Mesodermal cell (in vitro differentiated cells): ENCODE measurements around the gene UROS.

Experiments used
- H3K27ac ChIP-seq: 2 replicates; pipeline ENCODE4 v1.7.0; 2013; ENCODE audit warnings: mild to moderate bottlenecking, low read depth, low read length, moderate library complexity; ENCODE audit not compliant: severe bottlenecking
- H3K36me3 ChIP-seq: 2 replicates; pipeline ENCODE4 v1.7.1; 2013; ENCODE audit warnings: mild to moderate bottlenecking, low read length, moderate library complexity; ENCODE audit not compliant: control insufficient read depth, insufficient read depth
- H3K4me1 ChIP-seq: one replicate; pipeline ENCODE4 v1.7.1; 2013; ENCODE audit warnings: mild to moderate bottlenecking, low read length; ENCODE audit not compliant: insufficient read depth, control insufficient read depth, poor library complexity, severe bottlenecking
- H3K4me3 ChIP-seq: 2 replicates; pipeline ENCODE4 v1.7.0; 2013; ENCODE audit warnings: low read length, control low read depth, mild to moderate bottlenecking; ENCODE audit not compliant: insufficient read depth, poor library complexity, severe bottlenecking; ENCODE audit errors: extremely low read depth
- H3K9me3 ChIP-seq: 2 replicates; pipeline ENCODE4 v1.7.1; 2013; ENCODE audit warnings: mild to moderate bottlenecking, low read length, moderate library complexity; ENCODE audit not compliant: control insufficient read depth
- WGBS, 2 experiments: methylation state at CpG; one replicate each; pipeline ENCODE4 v1.1.5; 2013; ENCODE audit warnings: missing lambda C conversion rate in 2 of 2; ENCODE audit not compliant: insufficient coverage in 2 of 2; 5-methylcytosine and 5-hydroxymethylcytosine counted together

The UROS gene

DNA sequence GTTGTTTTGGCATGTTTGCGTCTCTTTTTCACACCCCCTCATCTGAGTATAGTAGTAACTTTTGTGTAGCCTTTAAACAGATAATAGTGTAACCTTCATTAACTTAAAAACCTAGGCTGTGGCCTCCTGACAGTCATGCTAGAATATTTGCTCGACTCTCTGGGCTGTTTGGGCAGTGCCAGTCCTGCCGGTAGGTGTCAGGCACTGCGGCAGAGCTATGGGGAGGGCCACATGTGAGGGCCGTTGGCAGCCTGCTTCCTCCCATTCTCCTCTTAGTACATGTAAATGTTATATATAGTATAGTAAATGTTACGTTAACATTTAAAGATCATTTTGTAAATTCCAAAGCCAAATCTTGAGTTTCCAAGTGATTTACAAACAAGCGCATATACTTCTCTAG is 26.4 kb upstream of the UROS start:
- Histone ChIP-seq H3K4me3 (no peak overlapping the region), H3K27ac (no peak overlapping the region), H3K36me3 (peaks cover 62% of the 10 kb centered on the region), H3K9me3 (no peaks in the 10 kb centered on the region), H3K4me1 (no peaks in the 10 kb centered on the region)
- WGBS, 2 experiments: 83% methylated on average over 1 of the region's 7 CpGs; no CpG with 5 or more reads in 1 of the 2 experiments

DNA sequence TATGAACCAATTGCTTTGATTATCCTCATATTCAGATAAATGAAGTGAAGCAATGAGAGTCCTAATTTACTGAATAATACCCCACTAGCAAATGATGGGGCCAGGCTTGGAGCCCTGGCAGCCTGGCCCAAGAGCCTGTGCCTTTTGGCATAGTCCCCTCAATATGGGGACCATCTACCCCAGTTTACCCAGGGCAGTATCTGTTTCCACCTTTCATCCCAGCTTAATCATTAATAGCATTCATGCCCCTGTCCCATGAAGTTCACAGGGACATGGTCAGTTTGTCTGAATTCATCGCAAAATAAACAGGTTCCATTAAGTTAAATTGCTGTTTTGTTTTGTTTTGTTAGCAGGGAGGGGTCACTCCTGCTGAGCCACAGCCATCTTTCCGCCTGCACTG is 25.8 kb upstream of the UROS start:
- Histone ChIP-seq H3K4me1 (no peaks in the 10 kb centered on the region), H3K27ac (no peak overlapping the region), H3K36me3 (peaks cover 59% of the 10 kb centered on the region), H3K9me3 (no peaks in the 10 kb centered on the region), H3K4me3 (no peak overlapping the region)
- 100% methylated on average over 2 of the region's 2 CpGs for WGBS, 2 experiments

DNA sequence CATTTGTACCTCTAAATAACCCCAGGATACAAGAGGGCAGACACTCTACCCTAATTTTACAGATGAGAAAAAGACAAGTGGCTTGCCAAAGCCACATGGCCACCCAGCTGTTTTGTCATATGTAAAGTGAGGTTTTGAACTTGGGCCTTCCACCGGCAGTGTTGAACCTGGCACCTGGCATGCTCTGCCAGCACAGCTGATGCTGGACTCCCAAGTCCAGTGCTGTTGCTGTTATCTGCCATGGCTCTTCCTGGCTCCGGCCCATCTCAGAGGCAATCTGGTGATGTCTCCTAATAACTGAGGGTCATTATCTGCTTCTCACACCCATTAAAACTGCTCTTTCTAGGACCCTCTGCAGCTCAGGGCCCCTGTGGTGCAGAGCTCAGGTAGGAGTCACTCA is 25.3 kb upstream of the UROS start:
- Histone ChIP-seq H3K27ac (no peak overlapping the region), H3K9me3 (no peaks in the 10 kb centered on the region), H3K36me3 (peaks cover 54% of the 10 kb centered on the region), H3K4me1 (no peaks in the 10 kb centered on the region), H3K4me3 (no peak overlapping the region)
- WGBS, 2 experiments: 94 to 96% methylated on average over 2 of the region's 2 CpGs

DNA sequence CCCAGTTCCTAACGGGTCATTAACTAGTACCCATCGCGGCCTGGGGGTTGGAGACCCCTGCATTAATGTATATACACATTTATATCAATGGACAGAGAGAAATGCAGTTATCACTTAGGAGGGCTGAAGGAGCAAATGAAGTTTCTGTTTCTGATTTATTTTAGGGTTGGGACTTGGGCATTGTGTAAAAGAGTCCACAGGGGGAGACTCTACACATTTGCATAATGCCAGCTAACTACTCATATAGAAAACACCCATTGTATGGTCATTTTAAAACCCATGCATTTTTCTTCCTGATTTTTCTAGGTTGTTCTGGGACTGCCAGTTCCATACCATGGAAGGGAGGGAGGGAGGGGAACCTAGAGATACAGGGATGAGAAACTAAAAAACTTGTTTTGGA is 23.8 kb upstream of the UROS start:
- Histone ChIP-seq H3K36me3 (peaks cover 47% of the 10 kb centered on the region), H3K27ac (no peak overlapping the region), H3K4me3 (no peak overlapping the region), H3K4me1 (no peaks in the 10 kb centered on the region), H3K9me3 (no peaks in the 10 kb centered on the region)
- no CpG with 5 or more reads among the region's 3 CpGs for WGBS, 2 experiments

DNA sequence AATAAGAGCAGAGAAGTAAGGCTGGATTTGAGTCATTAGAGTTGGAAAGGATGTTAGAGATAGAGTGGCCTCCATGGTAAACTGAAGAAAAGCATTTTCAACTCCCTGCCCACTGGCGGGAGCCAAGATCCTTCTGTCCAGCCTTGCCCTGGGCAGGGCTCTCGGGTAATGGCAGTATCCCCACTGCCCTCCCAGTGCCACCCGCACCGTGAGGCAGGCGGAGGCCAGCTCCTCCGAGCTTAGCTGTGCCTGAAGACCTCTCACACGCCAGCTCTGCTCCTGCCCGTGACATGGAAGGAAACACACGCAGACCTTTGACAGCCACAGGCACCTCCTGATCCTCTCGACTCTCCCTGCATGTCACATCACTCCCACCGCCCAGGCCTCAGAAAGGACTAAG is 22.6 kb upstream of the UROS start:
- WGBS, 2 experiments: 97 to 98% methylated on average over 7 to 10 of the region's 11 CpGs
- Histone ChIP-seq H3K36me3 (peaks cover 47% of the 10 kb centered on the region), H3K4me1 (no peaks in the 10 kb centered on the region)

DNA sequence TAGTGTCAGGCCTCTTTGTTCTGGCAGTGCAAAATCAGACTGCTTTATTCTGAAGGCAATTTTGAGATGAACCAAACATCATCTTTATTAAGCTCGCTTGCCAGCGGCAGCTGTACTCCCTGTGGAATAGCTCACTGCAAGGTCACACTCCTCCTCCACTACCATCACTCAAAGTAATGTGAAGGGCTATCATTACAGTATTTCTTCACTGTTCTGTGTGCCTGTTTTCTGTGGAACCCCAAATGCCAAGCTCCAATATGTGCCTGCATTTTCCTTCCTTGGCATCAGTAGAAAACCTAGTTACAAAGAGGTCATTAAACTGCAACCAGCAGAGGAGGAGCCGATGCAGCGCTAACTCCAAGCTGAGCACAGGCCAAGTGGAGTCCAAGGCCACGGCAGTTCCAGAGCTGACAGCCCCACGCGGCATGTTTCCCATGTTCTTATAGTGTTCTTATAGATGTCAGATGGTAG is 21.7 kb upstream of the UROS start:
- no peak overlapping the region for H3K4me3 ChIP-seq
- no peaks in the 10 kb centered on the region for H3K9me3 ChIP-seq
- 97 to 100% methylated on average over 5 to 7 of the region's 7 CpGs for WGBS, 2 experiments
- no peak overlapping the region for H3K27ac ChIP-seq
- H3K36me3 ChIP-seq: peaks cover 47% of the 10 kb centered on the region
- no peaks in the 10 kb centered on the region for H3K4me1 ChIP-seq

More for the DNA sequence above, 22.6 kb upstream of the UROS start:
- H3K4me3 ChIP-seq: no peak overlapping the region
- no peak overlapping the region for H3K27ac ChIP-seq
- H3K9me3 ChIP-seq: no peaks in the 10 kb centered on the region

DNA sequence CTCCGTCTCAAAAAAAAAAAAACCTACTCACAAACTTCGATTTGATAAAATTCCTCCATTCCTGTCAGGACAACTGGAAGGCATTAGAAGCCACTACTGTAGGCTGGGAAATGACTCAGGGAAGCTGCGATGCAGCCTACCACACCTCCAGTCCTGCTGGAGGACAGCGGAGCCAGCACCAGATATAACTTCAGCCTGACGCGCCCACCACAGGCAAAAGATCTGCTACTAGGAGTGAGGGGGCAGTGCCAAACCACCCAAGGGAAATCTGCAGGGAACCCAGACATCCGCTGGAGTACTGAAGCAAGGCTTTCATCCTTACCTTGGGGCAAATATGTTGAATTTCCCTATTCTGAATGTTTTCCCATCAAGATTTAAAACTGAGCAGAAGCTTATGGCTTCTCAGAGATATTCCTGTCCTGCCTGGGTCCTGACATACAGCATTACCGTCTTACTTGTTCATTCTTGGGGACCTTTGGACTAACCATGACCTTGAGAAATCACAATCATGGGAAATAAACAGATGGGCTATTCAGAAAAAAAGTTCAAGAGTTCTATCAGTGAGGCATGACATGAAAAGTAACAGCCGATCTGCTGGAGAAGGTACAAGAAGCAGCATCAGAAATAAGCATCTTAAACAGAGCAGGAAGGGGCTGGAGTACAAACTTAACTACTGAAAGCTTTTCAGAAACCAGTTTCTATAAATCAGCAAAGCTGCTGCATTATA is 20.7 kb upstream of the UROS start:
- WGBS, 2 experiments: 93 to 94% methylated on average over 6 to 8 of the region's 9 CpGs
- no peak overlapping the region for H3K27ac ChIP-seq
- peaks cover 47% of the 10 kb centered on the region for H3K36me3 ChIP-seq
- no peak overlapping the region for H3K4me3 ChIP-seq
- no peaks in the 10 kb centered on the region for H3K4me1 ChIP-seq
- no peaks in the 10 kb centered on the region for H3K9me3 ChIP-seq

DNA sequence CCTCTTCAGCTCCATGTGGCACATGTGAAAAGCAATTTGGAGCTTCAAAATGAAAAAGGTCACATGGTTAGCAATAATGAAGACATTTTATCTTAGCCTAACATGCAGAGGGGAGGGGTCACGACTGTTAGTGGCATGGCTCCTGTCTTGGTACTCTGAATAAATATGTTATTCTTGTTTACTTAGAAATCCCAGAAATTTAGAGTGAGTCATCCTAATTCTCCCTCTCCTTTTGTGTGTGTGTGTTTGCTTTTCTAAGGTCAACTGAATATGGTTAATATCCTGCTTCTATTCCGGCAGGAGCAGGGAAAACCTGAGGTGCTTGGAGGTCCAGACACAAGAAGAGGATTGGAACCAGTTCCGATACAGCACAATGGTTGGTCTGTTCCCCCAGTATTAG is 17.9 kb upstream of the UROS start:
- no peaks in the 10 kb centered on the region for H3K9me3 ChIP-seq
- 88% methylated on average over 1 of the region's 3 CpGs; no CpG with 5 or more reads in 1 of the 2 experiments for WGBS, 2 experiments
- H3K36me3 ChIP-seq: peaks cover 64% of the 10 kb centered on the region
- no peaks in the 10 kb centered on the region for H3K4me1 ChIP-seq
- H3K27ac ChIP-seq: no peak overlapping the region
- no peak overlapping the region for H3K4me3 ChIP-seq

DNA sequence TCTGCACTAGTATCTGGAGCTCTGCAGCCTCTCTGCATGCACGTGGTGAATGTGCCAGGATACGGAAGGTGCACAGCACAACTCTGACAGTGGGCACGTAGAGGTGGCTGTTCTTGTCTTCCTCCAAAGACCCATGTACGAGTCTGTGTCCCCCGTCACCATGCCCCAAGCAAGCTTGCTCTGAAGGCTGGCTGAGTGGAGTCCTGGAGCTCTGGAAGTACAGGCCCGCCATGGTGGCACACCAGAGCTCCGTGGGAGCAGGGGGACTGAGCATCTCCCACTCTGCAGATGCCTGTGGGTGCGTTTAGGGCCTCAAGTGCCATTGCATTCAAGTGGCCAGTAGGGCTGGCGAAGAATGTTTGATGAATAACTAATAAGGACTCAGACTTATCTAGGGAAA is 17.3 kb upstream of the UROS start:
- 91 to 97% methylated on average over 5 to 9 of the region's 9 CpGs for WGBS, 2 experiments
- Histone ChIP-seq H3K36me3 (peaks cover 66% of the 10 kb centered on the region), H3K4me1 (no peaks in the 10 kb centered on the region), H3K27ac (no peak overlapping the region), H3K9me3 (no peaks in the 10 kb centered on the region), H3K4me3 (no peak overlapping the region)

DNA sequence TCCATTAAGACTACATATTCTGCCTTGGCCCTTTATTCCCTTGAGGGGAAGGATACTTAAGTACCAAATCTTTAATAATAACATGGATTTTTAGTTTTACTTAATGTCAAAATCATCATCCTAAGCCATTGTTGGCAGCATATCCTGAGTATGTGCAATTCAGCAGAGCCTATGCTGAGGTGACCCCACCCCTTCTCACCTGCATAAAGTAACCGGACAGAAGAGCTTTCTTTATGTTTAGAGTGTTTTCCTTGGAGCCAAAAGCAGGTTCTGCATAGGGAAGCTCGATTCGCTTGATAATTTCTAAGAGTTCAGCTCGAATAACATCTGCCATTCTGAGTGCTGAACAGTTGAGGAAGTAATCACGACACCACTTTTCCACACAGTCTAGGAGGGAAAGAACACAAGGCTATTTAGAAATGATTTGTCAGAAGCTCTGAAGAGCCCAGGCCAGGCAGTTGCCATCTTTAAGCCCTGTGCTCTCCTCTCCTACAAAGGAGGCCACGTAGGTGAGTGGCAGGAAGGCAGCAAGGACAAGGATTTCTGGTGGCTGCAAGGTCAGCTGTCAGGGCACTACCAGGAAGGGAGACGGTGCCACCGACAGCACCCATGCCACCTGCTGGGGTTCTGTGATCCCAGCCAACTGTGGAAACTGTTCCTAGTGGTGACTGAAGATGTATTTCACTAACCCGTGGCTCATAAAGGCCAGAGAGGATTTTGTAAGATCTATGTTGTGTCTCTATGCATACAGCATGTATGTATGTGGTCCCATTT is 15.9 kb upstream of the UROS start:
- WGBS, 2 experiments: 87 to 94% methylated on average over 5 to 6 of the region's 9 CpGs
- Histone ChIP-seq H3K4me3 (no peak overlapping the region), H3K4me1 (no peaks in the 10 kb centered on the region), H3K27ac (no peak overlapping the region), H3K9me3 (no peaks in the 10 kb centered on the region), H3K36me3 (peaks cover 75% of the 10 kb centered on the region)

DNA sequence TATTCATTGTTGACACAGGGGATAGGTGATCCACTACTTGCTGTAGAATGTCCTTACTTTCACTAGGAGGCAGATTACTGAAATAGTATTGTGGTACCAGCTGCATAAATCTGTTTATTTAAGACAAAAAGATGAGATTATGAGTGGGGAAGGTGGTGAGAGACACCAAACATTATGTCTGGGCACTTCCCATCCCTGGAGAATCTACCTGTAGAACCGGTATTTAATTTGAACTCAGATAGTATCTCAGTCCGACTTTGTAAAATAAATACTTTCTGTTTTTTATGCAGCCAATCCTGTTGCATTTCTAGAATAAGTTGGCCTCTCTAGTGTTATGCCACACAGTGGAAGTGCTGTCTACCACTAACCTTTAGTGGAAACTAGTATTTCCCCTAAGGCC is 13.7 kb upstream of the UROS start:
- WGBS, 2 experiments: 100% methylated on average over 2 of the region's 2 CpGs; no CpG with 5 or more reads in 1 of the 2 experiments
- peaks cover 90% of the 10 kb centered on the region for H3K36me3 ChIP-seq

More for the DNA sequence above, 13.7 kb upstream of the UROS start:
- H3K4me1 ChIP-seq: no peaks in the 10 kb centered on the region
- H3K27ac ChIP-seq: no peak overlapping the region
- H3K4me3 ChIP-seq: no peak overlapping the region
- no peaks in the 10 kb centered on the region for H3K9me3 ChIP-seq
